Activated naive CD4-positive, alpha-beta T cell treated with anti-CD3 and anti-CD28 coated beads for 36 hours (primary cell): Measurements from ENCODE around the gene PCDHGA8. TPM values are rescaled to one million over a fixed set of nuclear protein-coding genes. Genes with fewer than 3 reads are reported as not detected.
"Not testable (repeated sequence)": the region's sequence is repeated elsewhere in the genome, so short reads cannot be mapped to it uniquely, and the experiment has no call there.

Experiments
- CTCF ChIA-PET: fragments of 350-600 bp; sonication (Branson Sonifier 250); formaldehyde crosslinking; loops from one replicate; lab custom pipeline; 2021; ENCODE audit warnings: antibody characterized with exemption; lab: Charles Lee
- DNase-seq: peaks from one replicate; pipeline ENCODE4 v3.0.0-alpha.2; 2020
- H3K27ac Mint-ChIP-seq: one replicate; pipeline ENCODE4 v1.8.0; 2021; ENCODE audit warnings: mild to moderate bottlenecking, mixed read lengths
- H3K27me3 Mint-ChIP-seq: one replicate; pipeline ENCODE4 v1.8.0; 2021; ENCODE audit warnings: low read depth, mixed read lengths
- H3K36me3 Mint-ChIP-seq: one replicate; pipeline ENCODE4 v1.8.0; 2021; ENCODE audit warnings: low read depth, mixed read lengths
- H3K4me1 Mint-ChIP-seq: one replicate; pipeline ENCODE4 v1.8.0; 2021; ENCODE audit warnings: low read depth, mixed read lengths
- H3K4me3 Mint-ChIP-seq: one replicate; pipeline ENCODE4 v1.8.0; 2021; ENCODE audit warnings: mild to moderate bottlenecking, moderate library complexity, mixed read lengths
- H3K9me3 Mint-ChIP-seq: one replicate; pipeline ENCODE4 v1.8.0; 2021; ENCODE audit warnings: mixed read lengths
- intact Hi-C: fragments of 100-400 bp; cut with micrococcal nuclease; formaldehyde crosslinking; loops from one replicate; pipeline ENCODE4 v1.15.1; 2023
- total RNA-seq, 2 experiments: library from RNA; stranded (reverse); gene quantifications; one replicate each; pipeline ENCODE4 v1.2.3, GENCODE V29; 2021

PCDHGA8 gene
- not detected for total RNA-seq

DNA sequence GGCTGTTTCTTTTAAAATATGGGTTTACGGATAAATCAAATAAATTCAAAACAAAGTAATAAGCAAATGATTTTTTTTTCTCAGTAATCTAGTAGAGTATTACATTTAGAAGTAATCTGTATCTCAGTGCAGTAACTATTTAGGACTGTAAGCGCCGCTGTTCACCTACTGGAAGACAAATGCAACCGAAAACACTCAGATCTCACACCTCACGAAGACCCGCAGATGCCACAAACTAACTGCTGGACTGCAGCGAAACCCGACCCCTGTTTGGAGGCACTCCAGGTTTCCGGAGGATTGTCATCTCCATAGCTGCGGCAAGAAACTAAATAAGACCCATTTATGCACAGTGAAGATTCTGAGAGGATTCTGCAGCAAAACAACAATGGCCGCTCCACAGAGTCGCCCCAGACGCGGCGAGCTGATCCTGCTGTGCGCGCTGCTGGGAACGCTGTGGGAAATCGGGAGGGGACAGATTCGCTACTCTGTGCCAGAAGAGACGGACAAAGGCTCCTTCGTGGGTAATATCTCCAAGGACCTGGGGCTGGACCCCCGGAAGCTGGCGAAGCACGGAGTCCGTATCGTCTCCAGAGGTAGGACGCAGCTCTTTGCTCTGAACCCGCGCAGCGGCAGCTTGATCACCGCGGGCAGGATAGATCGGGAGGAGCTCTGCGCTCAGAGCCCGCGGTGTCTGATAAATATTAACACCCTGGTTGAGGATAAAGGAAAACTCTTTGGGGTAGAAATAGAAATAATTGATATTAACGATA, at the start of gene PCDHGA8:
Gene PCDHGA8 (plus strand): TSS at position 205 of the 770 bp plus-strand sequence. CDS start 181 bp downstream, at position 386.
- H3K36me3 Mint-ChIP-seq, result peaks cover 19% of the 10 kb centered on the region
- intact Hi-C loops, result no loop called here
- H3K9me3 Mint-ChIP-seq, result peaks cover 23% of the 10 kb centered on the region
- H3K27me3 Mint-ChIP-seq, result peaks cover 62% of the 10 kb centered on the region
- no peak within 1 kb of the TSS for H3K27ac Mint-ChIP-seq
- H3K4me1 Mint-ChIP-seq, result no peaks in the 10 kb centered on the region
- no peak for DNase-seq
- no peak within 1 kb of the TSS for H3K4me3 Mint-ChIP-seq
- CTCF ChIA-PET, result interaction anchor here (1.1 to 2.0 kb wide), 3 partner anchors 28 to 165 kb away, joined by 3 to 6 read pairs (median 4); partner anchors contain the start of gene PCDHGA11

DNA sequence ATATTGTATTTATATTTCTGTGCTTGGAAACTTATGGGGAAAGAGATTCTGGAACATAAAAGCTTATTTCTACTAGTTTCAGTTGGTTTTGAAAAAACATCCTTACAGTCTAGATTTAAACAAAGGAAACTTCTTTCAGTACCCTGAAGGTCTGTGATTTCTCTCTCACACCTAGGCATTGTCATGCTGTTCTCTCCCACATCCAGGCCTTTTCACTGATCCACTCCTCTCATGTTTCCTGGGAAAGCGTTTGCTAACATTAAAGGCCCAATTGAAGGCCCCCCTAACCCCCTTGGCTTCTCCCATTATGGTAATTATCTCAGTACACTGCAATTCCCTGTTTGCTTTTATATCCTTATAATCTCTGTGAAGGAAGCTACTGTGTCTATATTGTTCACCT, 49.7 kb upstream of the PCDHGA8 start:
- Mint-ChIP-seq H3K4me3 (no peak overlapping the region), H3K27me3 (peaks cover 62% of the 10 kb centered on the region), H3K4me1 (no peaks in the 10 kb centered on the region), H3K36me3 (peaks cover 23% of the 10 kb centered on the region), H3K27ac (no peak overlapping the region), H3K9me3 (peaks cover 32% of the 10 kb centered on the region)
- intact Hi-C loops, result loop anchor here (2.0 kb wide), 1 partner anchor 22 kb away; the partner anchor contains the start of gene TAF7
- DNase-seq, result no peak
- CTCF ChIA-PET, result interaction anchor here (0.8 to 1.9 kb wide), 2 partner anchors 22 to 49 kb away, joined by 3 to 4 read pairs; partner anchors contain the start of gene TAF7

DNA sequence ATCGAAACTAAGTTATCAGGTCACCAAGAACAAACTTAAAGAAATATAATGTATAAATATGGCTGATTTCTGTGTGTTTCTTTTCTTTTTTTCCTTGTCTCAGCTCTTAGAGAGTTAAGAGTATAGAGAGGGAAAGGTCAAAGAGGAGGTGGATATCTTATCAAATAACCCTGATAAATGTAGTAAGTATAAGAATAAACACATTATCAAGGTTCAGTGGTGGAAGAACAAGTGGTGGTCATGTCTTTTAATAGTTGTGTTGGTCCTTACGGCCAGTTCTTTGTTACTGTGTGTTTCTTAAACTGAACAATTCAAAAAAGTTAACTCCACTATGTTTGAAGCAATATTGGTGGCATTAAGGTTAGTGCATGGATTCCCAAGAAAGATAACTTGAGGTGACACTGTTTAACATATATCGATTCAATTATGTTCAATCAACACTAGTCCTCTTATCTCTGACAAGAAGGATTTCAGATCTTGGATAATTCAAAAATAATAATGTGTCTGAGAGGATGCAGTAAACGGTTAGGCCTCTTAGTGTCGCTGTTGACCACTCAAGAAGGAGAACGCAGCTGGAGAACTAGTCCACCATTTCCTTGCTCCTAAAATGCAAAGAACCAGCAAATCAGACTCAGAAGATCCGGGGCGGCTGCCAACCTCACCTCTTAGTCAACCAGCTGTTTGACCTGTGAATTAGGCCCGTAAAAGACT, 49.0 kb upstream of the PCDHGA8 start, which contains the start of gene PCDHGA3:
Gene PCDHGA3 (plus strand): TSS at position 588 of the 711 bp plus-strand sequence. CDS start 205 bp downstream, outside the sequence.
- peaks cover 26% of the 10 kb centered on the region for H3K9me3 Mint-ChIP-seq
- peaks cover 56% of the 10 kb centered on the region for H3K27me3 Mint-ChIP-seq
- no peaks in the 10 kb centered on the region for H3K4me1 Mint-ChIP-seq
- peak within 1 kb of the TSS; percentile 11 for H3K4me3 Mint-ChIP-seq
- CTCF ChIA-PET, result interaction anchor here (1.3 to 1.9 kb wide), 3 partner anchors 12 to 22 kb away, joined by 3 to 4 read pairs (median 4); partner anchors contain the start of genes PCDHGA4 and TAF7
- peaks cover 17% of the 10 kb centered on the region for H3K36me3 Mint-ChIP-seq
- intact Hi-C loops, result loop anchor here (2.0 kb wide), 1 partner anchor 23 kb away; the partner anchor contains the start of gene TAF7
- H3K27ac Mint-ChIP-seq, result no peak within 1 kb of the TSS
- peak; percentile 38 for DNase-seq

DNA sequence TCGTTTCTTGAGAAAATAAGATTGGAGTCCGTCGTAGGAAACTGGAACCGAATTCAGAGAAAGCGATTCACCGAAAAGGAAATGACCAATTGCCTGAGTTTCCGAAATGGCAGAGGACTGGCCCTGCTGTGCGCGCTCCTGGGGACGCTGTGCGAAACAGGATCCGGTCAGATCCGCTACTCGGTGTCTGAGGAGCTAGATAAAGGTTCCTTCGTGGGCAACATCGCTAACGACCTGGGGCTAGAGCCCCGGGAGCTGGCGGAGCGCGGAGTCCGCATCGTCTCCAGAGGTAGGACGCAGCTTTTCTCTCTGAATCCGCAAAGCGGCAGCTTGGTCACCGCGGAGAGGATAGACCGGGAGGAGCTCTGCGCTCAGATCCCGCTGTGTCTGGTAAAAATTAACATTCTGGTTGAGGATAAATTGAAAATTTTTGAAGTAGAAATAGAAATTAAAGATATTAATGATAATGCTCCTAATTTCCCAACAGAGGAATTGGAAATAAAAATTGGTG, 48.4 kb upstream of the PCDHGA8 start:
- DNase-seq, result no peak
- CTCF ChIA-PET, result interaction anchor here (0.9 to 1.5 kb wide), 3 partner anchors 11 to 222 kb away, joined by 3 to 4 read pairs (median 3); partner anchors contain the start of gene PCDHGA4
- intact Hi-C loops, result loop anchor here (2.0 kb wide), 1 partner anchor 23 kb away; the partner anchor contains the start of gene TAF7
- H3K4me1 Mint-ChIP-seq, result no peaks in the 10 kb centered on the region
- peak overlapping the region; percentile 11 for H3K4me3 Mint-ChIP-seq
- peaks cover 14% of the 10 kb centered on the region for H3K36me3 Mint-ChIP-seq
- peaks cover 23% of the 10 kb centered on the region for H3K9me3 Mint-ChIP-seq
- no peak overlapping the region for H3K27ac Mint-ChIP-seq
- peaks cover 56% of the 10 kb centered on the region for H3K27me3 Mint-ChIP-seq

DNA sequence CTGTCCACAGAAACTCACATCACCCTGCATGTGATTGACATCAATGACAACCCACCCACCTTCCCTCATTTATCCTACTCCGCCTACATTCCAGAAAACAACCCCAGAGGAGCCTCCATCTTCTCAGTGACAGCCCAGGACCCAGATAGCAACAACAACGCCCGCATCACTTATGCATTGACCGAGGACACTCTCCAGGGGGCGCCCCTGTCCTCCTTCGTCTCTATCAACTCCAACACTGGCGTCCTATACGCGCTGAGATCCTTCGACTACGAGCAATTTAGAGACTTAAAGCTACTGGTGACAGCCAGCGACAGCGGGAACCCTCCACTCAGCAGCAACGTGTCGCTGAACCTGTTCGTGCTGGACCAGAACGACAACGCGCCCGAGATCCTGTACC, 47.1 kb upstream of the PCDHGA8 start:
- Mint-ChIP-seq H3K9me3 (peaks cover 20% of the 10 kb centered on the region), H3K27me3 (peaks cover 54% of the 10 kb centered on the region), H3K36me3 (peaks cover 12% of the 10 kb centered on the region), H3K27ac (no peak overlapping the region), H3K4me3 (no peak overlapping the region), H3K4me1 (no peaks in the 10 kb centered on the region)
- DNase-seq, result no peak
- intact Hi-C loops, result no loop called here
- CTCF ChIA-PET, result no interaction called here

DNA sequence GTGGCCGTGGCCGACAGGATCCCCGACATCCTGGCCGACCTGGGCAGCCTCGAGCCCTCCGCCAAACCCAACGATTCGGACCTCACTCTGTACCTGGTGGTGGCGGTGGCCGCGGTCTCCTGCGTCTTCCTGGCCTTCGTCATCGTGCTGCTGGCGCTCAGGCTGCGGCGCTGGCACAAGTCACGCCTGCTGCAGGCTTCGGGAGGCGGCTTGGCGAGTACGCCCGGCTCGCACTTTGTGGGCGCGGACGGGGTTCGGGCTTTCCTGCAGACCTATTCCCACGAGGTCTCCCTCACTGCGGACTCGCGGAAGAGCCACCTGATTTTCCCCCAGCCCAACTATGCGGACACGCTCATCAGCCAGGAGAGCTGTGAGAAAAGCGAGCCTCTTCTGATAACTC, 46.4 kb upstream of the PCDHGA8 start:
- H3K36me3 Mint-ChIP-seq, result peaks cover 11% of the 10 kb centered on the region
- peaks cover 21% of the 10 kb centered on the region for H3K9me3 Mint-ChIP-seq
- H3K27me3 Mint-ChIP-seq, result peaks cover 60% of the 10 kb centered on the region
- H3K4me1 Mint-ChIP-seq, CTCF ChIA-PET, intact Hi-C loops, H3K27ac Mint-ChIP-seq, DNase-seq, H3K4me3 Mint-ChIP-seq: not testable (repeated sequence)

DNA sequence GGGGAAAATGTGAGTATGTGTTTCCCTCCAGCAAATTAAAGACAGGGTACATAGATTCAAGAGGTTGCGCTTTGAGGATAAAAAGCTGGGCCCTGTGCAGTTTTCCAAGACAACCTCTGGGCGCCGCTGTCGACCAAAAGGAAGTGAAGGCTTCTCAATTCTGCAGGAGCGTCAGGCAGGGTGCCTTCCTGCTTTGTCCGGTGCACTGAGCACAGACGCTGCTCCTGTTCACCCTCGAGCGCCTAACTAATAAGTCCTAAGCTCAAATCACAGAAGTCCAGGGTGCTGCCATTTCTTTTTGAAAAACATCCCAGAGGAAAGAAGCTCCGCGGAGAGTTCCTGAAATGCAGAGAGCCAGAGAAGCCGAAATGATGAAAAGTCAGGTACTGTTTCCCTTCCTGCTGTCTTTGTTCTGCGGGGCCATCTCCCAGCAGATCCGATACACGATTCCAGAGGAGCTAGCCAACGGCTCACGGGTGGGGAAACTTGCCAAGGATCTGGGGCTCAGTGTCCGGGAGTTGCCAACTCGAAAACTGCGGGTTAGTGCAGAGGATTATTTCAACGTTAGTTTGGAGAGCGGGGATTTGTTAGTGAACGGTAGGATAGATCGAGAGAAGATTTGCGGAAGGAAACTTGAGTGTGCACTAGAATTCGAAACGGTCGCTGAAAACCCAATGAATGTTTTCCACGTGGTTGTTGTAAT, 42.4 kb upstream of the PCDHGA8 start, which contains the start of gene PCDHGB1:
Gene PCDHGB1 (plus strand): TSS at position 183 of the 703 bp plus-strand sequence. CDS start 162 bp downstream, at position 345.
- Mint-ChIP-seq H3K4me1 (no peaks in the 10 kb centered on the region), H3K9me3 (peaks cover 25% of the 10 kb centered on the region), H3K36me3 (peaks cover 15% of the 10 kb centered on the region), H3K27me3 (peaks cover 54% of the 10 kb centered on the region), H3K27ac (no peak within 1 kb of the TSS), H3K4me3 (no peak within 1 kb of the TSS)
- CTCF ChIA-PET, result interaction anchor here (0.6 to 1.5 kb wide), 7 partner anchors 14 to 1780 kb away, joined by 3 to 5 read pairs (median 3); partner anchors contain the start of gene PCDHGA5
- DNase-seq, result peak; percentile 56
- intact Hi-C loops, result no loop called here

DNA sequence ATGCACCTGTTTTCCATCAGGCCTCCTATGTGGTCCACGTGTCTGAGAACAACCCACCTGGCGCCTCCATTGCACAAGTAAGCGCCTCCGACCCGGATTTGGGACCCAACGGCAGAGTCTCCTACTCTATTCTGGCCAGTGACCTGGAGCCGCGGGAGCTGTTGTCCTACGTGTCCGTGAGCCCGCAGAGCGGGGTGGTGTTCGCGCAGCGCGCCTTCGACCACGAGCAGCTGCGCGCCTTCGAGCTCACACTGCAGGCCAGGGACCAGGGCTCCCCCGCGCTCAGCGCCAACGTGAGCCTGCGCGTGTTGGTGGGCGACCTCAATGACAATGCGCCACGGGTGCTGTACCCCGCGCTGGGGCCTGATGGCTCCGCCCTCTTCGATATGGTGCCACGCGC, 40.8 kb upstream of the PCDHGA8 start:
- Mint-ChIP-seq H3K4me3 (no peak overlapping the region), H3K27ac (no peak overlapping the region), H3K4me1 (no peaks in the 10 kb centered on the region), H3K27me3 (peaks cover 58% of the 10 kb centered on the region), H3K36me3 (peaks cover 13% of the 10 kb centered on the region), H3K9me3 (peaks cover 21% of the 10 kb centered on the region)
- CTCF ChIA-PET, result interaction anchor here (0.7 kb wide), 1 partner anchor 161 kb away, joined by 3 read pairs; no protein-coding TSS in a partner anchor
- no peak for DNase-seq
- intact Hi-C loops, result no loop called here

DNA sequence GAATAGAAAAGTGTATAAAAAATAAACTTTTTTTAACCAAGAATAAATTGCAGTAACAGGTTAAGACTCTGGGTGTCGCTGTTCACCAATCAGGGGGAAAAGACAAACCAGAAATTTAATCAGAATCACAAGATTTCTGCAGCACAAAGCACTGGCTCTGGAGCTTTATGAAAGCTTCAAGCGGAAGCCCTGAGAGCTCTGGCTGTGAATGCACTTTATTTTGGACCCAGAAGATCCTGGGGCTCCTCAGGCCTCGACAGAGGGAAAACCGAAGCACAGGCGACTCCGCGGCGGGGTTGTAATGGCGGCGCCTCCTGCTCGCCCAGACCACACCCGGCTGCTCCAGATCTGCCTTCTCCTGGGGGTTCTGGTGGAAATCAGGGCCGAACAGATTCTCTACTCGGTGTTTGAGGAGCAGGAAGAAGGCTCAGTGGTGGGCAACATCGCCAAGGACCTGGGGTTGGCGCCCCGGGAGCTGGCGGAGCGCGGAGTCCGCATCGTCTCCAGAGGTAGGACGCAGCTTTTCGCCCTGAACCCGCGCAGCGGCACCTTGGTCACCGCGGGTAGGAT, 37.4 kb upstream of the PCDHGA8 start, which contains the start of gene PCDHGA4:
Gene PCDHGA4 (plus strand): TSS at position 122 of the 570 bp plus-strand sequence. CDS start 87 bp downstream, at position 209.
- intact Hi-C loops, result no loop called here
- Mint-ChIP-seq H3K36me3 (peaks cover 18% of the 10 kb centered on the region), H3K4me1 (no peaks in the 10 kb centered on the region), H3K27me3 (peaks cover 66% of the 10 kb centered on the region), H3K4me3 (peak within 1 kb of the TSS; percentile 38), H3K27ac (no peak within 1 kb of the TSS), H3K9me3 (peaks cover 20% of the 10 kb centered on the region)
- no peak for DNase-seq
- CTCF ChIA-PET, result interaction anchor here (0.6 to 1.7 kb wide), 6 partner anchors 9 to 575 kb away, joined by 3 to 4 read pairs (median 3); partner anchors contain the start of gene PCDHGA5

DNA sequence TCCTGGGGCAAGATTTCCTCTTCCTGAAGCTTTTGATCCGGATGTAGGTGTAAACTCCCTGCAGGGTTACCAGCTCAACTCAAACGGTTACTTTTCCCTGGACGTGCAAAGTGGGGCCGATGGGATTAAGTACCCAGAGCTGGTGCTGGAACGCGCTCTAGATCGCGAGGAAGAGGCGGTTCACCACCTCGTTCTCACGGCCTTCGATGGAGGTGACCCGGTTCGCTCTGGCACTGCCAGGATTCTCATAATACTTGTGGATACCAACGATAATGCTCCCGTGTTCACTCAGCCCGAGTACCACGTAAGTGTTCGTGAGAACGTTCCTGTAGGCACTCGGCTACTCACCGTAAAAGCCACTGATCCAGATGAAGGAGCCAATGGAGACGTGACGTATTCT, 36.8 kb upstream of the PCDHGA8 start:
- Mint-ChIP-seq H3K27me3 (peaks cover 66% of the 10 kb centered on the region), H3K4me3 (no peak overlapping the region), H3K9me3 (peaks cover 22% of the 10 kb centered on the region), H3K4me1 (no peaks in the 10 kb centered on the region), H3K27ac (no peak overlapping the region), H3K36me3 (peaks cover 22% of the 10 kb centered on the region)
- intact Hi-C loops, result no loop called here
- DNase-seq, result no peak
- CTCF ChIA-PET, result interaction anchor here (0.9 to 1.7 kb wide), 6 partner anchors 9 to 202 kb away, joined by 3 to 4 read pairs (median 3); partner anchors contain the start of genes PCDHGA5 and PCDHGB3

DNA sequence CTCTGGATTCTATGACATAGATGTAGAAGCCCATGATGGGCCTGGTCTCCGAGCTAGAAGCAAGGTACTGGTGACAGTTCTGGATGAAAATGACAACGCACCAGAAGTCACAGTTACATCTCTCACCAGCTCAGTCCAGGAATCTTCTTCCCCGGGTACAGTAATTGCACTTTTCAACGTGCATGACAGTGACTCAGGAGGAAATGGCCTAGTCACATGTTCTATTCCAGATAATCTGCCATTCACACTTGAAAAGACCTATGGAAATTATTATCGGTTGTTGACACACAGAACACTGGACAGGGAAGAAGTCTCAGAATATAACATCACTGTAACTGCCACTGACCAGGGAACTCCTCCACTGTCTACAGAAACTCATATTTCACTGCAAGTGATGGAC, 36.3 kb upstream of the PCDHGA8 start:
- DNase-seq, result no peak
- H3K36me3 Mint-ChIP-seq, result peaks cover 27% of the 10 kb centered on the region
- H3K4me1 Mint-ChIP-seq, result no peaks in the 10 kb centered on the region
- H3K9me3 Mint-ChIP-seq, result peaks cover 23% of the 10 kb centered on the region
- CTCF ChIA-PET, result interaction anchor here (0.6 to 1.7 kb wide), 5 partner anchors 8 to 202 kb away, joined by 3 to 4 read pairs (median 4); partner anchors contain the start of genes PCDHGA5 and PCDHGB3
- no peak overlapping the region for H3K4me3 Mint-ChIP-seq
- no peak overlapping the region for H3K27ac Mint-ChIP-seq
- H3K27me3 Mint-ChIP-seq, result peaks cover 66% of the 10 kb centered on the region
- intact Hi-C loops, result no loop called here
